SKM-1 treated with dmso at 0.1 percent for 144 hours (cell line): ENCODE measurements around the gene SLC22A14.

Source experiments
- DNase-seq: peaks from one replicate; lab custom pipeline; 2025; ENCODE audit not compliant: unreplicated experiment; lab: John Stamatoyannopoulos, UW

SLC22A14 gene

GRCh38 chr3:38312356-38312755, 30.3 kb downstream of the SLC22A14 start:
- DNase-seq: no peak

DNA sequence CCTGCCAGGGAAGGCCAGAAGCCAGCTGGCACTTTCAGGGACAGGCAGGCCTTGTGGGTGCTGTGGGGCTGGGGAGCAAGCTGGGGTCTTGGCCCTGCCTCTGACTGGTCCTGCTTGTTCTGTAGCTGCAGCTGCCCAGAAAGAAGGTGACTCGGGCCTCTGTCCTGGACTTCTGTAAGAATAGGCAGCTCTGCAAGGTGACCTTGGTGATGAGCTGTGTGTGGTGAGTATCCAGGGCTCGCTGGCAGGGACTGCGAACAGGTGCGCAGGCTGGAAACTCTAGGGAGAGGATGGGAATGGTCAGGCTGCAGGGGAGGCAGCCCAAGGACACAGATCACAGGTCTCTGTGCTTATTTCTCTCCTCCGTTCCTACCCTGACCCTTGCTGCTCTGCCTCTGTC, 31.2 kb downstream of the SLC22A14 start:
- DNase-seq: no peak

GRCh38 chr3:38313695-38314094, 31.6 kb downstream of the SLC22A14 start:
- DNase-seq: peak; percentile 56

DNA sequence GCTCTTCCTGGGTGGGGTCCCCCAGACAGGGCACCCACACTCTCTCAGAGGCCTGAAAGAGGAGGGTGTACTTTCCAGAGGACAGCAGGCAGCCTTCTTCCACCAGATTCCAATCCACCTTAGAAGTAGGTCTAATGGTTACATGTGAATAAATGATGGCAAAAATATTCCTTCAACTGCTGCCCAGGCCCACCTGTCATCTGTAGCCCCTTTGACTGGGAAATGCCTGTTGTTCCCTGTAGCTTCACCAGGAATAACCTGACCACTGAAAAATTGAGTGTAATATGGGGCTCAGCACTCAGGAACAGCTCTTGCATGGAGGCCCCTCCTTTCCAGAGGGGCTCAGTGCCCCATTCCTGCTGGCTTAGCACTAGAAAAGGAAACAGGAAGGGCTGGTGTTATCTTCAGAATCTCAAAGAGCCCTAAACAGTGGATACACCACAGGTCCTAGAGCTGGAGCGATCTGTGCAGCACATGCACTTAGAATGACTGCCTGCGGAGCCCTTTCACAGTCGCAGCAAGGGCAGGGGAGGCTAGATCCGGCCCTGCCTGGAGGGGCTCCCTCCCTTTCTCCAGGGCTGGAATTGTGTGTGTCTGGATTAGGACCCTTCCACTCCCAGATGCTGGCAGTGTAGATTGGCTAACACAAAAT, 32.1 kb downstream of the SLC22A14 start:
- peak; percentile 21 for DNase-seq

DNA sequence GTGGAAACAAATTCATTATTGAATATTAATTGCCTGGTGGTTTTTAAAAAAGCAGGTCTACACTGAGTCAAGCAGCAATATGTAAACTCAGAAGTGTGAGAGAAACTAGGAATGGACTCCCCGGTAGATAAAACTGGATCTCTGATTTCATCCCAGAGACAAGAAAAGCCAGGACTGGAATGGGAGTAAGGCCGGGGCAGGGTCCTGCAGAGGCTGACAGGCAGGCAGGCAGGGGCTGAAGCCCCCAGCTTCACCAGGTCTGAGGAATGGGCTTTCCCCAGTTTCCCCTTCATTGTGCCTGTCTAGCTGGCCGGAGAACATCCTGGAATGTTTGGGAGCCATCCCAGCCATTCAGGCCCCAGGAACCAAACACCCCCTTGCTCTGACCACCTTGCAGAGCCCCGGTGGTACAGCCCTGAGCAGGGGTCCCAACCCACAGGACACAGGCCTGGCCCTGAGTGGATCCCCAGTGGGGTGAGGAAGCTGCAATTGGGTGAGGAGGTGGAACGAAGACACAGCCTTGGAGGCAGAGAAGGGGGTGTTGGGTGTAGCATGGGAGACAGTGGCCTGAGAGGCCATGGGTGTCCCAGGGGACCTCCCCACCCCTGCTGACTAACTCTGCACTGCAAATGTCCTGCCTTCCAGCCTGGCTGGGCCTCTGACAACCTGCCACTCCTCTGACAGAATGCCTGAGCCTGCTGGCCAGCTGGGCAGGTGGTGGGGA, 32.8 kb downstream of the SLC22A14 start:
- no peak for DNase-seq

GRCh38 chr3:38315488-38316230, 33.6 kb downstream of the SLC22A14 start:
- no peak for DNase-seq

- no peak for DNase-seq
Measured at GRCh38 chr3:38316356-38317191, 34.5 kb downstream of the SLC22A14 start.

DNA sequence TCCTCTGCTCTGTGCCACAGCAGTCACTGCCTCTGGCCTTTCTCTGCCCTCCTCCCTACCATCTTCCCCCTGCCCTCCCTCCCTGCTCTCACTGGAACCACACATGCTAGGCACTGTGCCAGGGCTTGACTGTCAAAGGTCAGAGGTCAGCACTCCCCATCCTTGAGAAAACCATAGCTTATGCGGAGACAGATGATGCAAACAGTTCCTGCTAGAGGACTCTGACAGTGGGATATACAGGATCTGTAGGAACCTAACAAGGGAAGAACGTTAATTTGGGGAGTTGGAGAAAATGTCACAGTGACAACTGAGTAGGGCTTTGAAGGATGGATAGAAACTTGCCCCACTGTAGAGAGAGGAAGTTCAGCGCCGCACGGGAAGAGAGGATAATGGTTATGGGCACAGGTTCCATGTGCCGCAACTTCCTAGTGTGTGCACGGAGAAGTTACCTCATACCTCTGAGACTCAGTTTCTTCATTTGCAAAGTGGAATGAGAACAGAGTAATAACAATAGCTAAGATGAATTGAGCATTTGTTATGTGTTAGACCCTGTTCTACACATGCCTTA, 35.2 kb downstream of the SLC22A14 start:
- peak; percentile 66 for DNase-seq

- DNase-seq: no peak
Measured at GRCh38 chr3:38318766-38319671, 36.9 kb downstream of the SLC22A14 start.

DNA sequence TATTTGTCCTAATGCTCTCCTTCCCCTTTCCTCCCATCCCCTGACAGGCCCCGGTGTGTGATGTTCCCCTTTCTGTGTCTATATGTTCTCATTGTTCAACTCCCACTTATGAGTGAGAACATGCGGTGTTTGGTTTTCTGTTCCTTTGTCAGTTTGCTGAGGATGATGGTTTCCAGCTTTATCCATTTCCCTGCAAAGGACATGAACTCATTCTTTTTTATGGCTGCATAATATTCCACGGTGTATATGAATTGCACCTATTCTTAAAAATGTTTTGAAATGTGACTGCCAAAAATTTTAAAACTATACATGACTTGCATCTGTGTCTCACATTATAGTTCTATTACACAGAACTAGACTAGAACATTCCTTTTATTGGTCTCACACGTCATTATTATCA, 38.5 kb downstream of the SLC22A14 start:
- DNase-seq: peak; percentile 25

DNA sequence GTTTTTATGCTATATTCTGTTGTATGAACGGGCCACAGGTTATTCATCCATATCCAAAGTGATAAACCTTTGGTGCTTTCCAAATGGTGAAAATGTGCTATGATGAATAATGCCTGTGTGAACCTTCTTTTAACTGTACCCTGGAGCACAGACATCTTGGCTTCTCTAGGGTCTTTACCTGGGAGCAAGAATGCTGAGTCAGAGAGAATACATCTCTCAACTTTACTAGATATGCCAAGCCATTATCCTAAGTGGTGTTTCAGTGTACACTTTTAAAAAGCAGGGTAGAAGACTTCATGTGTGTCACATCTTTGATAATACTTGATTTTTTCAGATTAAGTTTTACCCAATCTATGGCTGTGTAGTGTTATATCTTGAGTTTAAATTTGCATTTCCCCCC, 41.0 kb downstream of the SLC22A14 start:
- no peak for DNase-seq

GRCh38 chr3:38325256-38325655, 43.2 kb downstream of the SLC22A14 start:
- no peak for DNase-seq

- DNase-seq: no peak
Measured at GRCh38 chr3:38327335-38328009, 45.4 kb downstream of the SLC22A14 start.

DNA sequence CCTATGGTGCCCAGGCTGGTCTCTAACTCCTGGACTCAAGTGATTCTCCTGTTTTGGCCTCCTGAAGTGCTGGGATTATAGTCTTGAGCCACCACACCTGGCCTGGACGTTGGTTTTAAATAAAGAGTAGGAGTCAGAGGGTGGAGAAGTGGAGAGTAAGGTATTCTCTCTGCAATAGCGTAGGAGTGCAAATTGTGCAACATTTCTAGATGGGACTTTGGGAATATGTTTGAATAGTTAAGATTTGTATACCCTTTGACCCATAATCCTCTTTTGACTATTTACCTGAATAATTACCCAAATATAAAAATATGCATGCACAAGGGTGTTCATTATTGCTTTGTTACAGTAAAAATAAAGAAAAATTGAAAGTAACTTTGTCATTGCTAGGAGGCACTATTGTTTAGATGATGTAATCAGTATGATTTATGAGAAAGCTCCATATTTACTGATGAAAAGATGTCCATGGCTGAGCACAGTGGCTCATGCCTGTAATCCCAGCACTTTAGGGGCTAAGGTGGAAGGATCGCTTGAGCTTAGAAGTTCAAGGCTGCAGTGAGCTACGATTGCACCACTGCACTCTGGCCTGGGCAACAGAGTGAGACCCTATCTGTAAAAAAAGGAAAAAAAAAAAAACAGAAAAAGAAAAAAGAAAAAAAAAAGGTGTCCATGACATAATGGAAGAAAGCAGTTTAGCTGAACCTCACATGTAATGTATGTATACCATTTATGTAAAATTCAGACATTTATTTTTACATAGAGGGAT, 49.3 kb downstream of the SLC22A14 start:
- DNase-seq: no peak

- no peak for DNase-seq
Measured at GRCh38 chr3:38332201-38332600, 50.1 kb downstream of the SLC22A14 start.

DNA sequence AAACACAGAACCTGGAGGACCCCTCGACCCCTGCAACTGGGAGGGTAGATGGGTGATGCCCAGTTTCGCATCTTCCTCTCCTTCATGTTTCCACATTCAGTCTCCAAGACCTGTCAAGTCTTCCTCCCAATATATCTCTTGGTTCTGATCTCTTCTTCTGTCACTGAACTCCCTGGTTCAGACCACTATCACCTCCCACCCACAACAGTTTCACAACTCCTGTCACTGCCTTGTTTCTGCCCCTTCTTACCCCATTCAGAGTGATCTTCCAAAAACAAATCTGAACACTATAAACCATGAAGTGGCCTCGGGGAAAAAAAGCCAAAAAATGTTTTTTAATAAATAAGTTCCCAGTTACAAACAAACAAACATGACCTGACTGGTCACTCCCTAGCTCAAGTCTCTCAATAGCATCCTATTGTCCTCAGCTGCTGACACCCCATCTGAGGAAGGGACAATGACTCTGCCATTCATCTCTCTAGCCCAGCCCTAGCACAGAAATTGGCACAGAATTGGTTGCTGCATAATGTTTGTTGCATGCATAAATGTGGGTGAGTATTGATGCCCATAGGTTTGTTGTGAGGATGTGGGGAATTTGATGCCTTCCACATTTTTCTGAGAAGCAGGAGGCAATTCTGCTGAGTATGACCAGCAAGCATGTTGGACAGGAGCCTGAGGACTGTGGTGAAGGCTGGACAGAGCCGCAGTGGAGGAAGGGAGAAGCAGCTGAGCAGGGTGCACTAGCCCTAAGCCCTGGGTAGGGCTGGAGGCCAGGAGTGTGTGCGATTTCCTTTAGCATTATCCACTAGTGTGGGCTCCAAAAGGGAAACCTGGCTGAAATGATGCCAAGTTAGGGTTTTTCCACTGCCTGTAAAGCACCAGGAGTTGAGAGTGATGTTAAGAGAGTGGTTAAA, 52.3 kb downstream of the SLC22A14 start:
- DNase-seq: no peak

GRCh38 chr3:38335263-38335662, 53.2 kb downstream of the SLC22A14 start:
- no peak for DNase-seq
